IPS DF 19.7 (cell line): ENCODE measurements around the gene KCNK15.

Experiments used
- DNase-seq: peaks from one replicate; pipeline ENCODE4 v3.0.0-alpha.2; 2013; ENCODE audit warnings: low read depth, low spot score

KCNK15 gene

DNA sequence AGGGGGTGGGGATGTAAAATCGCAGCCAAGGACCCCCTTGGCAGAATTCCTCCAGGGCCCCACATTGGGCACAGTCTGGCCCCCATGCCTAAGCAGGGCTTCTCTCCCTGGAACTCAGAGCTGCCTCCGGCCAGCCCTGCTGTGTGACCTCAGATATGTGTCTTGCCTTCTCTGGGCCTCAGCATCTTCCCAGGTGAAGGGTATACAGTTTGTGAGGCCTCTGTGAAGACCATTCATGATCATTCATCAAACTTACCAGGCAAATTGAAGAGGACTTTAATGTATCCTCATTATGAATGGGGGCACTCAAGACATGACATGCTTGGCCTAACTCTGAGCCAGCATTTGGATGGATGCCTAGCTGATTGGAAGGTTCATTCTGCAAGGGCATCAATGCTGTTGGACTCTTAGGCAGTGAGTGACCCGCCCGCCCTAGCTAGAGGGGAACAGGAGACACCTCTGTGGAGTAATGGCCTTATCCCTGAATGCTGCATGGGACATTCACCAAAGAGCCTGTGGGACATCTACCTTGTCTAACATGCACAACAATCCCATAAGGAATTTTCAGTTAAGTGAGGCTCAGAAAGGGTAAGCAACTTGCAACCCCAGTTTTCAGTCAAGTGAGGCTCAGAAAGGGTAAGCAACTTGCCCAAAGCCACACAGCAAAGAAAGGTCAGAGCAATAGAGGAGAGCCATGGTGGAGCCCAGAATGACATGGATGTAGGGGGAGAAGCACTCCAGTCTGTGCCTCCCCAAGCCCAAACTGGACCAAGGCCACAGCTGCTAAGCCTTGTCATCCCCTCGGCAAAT, 30.0 kb upstream of the KCNK15 start:
- DNase-seq, result no peak

DNA sequence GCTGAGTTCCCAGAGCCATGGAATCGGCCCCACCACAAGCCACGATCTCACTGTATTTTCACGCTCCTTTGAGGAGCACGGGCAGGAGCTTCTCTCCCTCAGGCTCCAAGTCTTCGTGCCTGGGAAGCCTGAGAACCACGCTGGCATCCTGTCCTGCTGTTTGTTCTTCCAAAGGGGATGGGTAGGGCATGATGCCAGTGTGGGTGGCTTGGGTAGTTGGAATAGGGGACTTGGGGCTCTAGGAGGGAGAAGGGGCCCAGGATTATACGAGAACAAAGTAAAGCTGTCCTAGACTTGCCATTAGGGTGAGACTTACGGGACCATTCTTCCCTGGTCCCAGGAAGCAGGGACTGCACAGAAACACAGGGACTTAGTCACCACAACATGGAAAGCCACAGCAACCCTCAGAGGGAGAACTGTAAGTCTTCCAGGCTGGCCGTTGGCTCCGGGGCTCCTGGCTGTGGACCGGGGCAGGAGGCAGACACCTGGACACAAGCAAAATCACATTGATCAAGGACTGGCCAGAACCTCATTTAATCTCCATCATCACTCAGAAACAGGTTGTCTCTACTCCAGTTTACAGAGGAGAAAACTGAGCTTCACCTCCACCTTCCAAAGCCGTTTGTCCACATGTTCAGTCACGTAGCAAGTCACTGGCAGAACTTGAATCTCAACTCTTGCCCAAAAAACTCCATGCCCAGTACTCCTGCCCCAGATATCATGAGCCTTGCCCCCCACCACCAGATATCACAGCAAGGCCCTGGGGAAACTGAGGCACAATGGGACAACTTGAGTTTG, 29.2 kb upstream of the KCNK15 start:
- no peak for DNase-seq

DNA sequence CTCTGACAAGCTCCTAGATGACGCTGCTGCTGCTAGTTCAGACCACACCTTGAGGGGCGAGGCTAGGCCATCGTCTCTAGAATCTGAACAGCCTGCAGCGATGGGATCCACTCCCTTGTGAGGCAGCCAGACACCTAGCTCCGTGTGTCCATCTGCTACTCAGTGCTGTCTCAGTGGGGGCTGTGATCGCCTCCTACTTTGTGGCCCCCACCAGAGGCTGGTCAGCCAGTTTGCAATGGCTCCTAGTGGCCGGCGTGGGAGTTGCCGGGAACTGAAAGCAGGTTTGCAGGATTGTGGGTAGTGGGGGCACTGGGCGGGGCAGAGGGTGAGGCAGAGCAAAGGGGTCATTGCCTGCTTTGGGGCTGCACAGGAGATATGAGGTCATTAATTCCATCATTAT, 27.7 kb upstream of the KCNK15 start:
- no peak for DNase-seq

DNA sequence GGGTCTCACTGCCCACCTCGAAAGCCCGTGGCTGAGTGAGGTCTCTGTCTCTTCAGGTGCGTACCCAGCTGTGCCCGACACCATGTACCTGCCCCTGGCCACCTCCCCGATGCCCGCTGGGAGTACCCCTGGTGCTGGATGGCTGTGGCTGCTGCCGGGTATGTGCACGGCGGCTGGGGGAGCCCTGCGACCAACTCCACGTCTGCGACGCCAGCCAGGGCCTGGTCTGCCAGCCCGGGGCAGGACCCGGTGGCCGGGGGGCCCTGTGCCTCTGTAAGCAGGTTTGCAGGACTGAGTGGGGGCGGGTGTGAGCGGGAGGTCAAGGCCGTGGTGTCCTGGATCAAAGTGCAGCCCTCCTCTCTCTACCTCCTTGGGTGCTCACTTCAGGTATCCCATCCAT, 25.8 kb upstream of the KCNK15 start:
- no peak for DNase-seq

DNA sequence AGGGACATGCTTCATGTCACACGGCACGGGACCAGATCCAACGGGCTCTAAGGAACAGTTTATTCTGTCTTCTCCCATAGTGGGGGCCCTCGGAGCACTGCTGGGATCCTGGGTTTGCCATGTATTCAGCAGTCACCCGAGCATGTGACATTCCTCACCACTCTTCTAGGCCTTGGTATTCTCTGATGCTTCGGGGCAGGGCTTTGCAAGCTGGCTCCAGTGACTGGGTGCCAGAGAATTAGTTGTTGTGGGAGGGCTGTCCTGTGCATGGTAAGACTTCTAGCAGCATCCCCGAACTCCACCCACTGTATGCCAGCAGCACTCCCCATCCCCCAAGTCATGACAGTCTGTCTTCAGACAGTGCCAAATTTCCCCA, 25.1 kb upstream of the KCNK15 start:
- no peak for DNase-seq

DNA sequence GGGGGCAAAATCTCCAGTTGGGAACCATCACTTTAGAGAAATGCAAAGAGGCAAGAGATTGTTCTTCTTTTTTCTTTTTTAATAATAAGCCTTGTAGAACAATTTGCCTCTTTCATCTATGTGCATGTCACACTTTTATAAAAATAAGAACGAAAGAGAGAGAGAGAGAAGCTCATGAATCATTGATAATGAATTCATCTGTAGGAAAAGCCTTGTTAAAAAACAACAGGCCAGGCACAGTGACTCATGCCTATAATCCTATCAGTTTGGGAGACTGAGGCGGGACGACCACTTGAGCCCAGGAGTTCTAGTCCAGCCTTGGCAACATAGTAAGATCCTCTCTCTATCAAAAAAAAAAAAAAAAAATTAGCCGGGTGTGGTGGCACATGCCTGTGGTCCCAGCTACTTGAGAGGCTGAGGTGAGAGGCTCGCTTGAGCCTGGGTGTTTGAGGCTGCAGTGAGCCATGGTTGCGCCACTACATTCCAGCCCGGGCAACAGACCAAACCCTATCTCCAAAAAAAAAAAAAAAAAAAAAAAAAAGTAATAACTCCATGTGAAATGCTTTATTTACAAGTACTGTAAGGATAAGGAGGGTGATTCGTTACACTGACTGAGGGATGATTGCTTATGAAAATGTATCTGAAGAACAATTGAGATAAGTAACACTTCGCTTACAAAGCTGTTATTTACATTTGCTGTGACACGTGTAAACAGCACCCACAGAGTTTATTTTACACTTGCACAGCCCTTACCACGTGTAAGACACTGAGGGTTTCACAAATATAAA, 24.5 kb upstream of the KCNK15 start:
- no peak for DNase-seq

DNA sequence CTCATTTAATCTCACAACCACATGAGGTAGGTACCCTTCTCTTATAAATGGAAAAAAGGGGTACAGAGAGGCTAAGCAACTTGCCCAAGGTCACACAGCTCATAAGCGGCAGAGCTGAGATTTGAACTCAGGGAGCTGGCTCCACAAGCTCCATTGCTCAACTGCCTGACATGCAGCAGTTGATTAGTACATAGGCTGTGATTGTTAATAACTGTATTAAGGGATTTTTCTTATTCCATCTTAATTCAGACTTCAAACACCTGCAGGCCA, 23.9 kb upstream of the KCNK15 start:
- no peak for DNase-seq

DNA sequence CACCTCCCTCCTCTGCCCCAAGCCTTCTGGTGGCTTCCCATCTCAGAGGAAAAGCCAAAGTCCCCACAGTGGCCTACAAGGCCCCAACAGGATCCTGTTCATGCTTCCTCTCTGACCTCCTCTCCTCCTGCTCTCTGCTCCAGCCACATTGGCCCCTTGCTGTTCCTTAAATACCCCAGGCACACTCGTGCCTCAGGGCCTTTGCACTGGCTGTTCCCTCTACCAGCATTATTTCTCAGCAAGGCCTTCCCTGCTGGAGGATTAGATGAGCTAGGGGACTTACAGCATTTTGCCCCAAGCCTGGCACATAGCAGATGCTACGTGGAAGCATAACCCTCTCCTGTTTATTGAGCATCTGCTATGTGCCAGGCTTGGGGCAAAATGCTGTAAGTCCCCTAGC, 22.7 kb upstream of the KCNK15 start:
- no peak for DNase-seq

DNA sequence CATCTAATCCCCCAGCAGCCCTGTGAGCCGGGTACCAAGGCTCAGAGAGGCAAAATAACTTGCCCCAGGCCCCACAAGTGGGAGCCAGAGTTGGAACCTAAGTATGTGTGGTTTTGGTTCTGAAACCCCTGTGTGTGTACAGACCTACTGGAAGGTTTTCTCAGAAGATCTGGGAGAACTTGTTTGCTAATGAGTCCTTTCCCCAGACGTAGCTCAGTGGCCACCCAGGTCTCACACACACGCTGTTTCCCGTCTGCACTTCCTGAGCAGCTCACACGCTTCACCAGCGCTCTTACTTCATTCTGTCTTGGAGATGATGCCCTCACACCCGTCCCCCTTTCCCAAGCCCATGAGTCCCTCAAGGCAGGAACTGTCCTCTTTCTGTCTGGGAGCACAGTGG, 22.3 kb upstream of the KCNK15 start:
- no peak for DNase-seq

DNA sequence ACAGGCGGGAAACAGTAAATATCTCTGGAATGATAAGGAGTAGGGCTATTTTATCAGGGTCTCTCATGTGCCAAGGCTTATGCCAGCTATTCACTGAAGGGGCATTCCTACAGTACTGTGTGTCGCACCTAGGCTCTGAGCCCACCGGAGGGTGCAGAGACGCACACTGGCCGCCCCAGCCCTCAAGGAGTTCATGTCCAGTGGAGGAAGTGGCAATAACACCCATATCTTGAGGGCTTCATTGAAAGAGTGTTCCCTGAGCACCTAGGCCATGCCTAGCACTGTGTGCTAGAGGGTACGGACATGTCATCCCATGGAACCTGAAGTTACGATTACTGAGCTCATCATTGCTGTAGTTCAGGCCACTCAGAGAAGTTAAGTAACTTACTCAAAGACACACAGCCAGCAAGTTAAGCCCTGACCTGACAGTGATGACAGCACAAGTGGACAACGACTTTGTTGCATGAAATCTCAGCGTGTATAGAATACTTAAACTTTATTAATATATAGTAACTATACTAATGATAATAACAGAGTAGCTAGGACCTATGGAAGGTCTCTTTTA, 21.8 kb upstream of the KCNK15 start:
- DNase-seq, result no peak

DNA sequence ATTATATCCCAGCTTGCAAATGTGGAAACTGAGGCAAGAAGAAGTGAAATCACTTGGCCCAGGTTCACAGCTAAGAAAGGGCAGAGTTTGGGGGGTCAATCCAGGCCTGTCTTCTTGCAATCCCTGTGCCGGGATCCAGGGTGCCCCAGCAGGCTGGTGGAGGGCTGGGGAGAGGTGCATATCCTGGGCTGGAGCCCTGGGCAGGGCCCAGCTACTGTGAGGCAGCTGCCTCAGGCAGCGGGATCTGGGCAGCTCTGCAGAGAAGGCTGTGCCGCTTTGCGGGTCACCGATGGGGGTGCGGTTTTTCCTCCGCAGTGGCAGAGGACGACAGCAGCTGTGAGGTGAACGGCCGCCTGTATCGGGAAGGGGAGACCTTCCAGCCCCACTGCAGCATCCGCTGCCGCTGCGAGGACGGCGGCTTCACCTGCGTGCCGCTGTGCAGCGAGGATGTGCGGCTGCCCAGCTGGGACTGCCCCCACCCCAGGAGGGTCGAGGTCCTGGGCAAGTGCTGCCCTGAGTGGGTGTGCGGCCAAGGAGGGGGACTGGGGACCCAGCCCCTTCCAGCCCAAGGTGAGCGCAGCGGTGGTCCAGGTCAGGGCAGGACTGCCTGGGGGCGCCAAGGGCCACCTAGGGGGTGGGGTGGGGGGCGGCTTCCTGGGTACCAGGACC, 21.1 kb upstream of the KCNK15 start:
- DNase-seq, result no peak

DNA sequence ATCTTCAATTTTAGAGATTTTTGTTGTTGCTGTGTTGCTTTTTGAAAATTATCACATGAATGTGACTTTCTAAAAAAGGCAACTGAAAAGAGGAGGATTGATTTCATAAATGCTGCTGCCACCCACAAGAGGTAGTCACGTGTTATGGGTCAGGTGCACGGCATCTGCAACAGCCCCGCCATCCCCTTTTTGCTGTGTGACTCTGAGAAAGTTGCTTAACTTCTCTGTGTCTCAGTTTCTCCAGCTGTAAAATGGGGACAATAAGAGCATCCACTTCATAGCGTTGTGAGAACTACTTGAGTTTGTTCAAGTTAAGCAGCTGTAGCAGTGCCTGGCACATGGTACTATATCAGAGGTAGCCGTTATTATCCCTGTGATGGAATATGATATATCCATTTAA, 19.8 kb upstream of the KCNK15 start:
- no peak for DNase-seq

DNA sequence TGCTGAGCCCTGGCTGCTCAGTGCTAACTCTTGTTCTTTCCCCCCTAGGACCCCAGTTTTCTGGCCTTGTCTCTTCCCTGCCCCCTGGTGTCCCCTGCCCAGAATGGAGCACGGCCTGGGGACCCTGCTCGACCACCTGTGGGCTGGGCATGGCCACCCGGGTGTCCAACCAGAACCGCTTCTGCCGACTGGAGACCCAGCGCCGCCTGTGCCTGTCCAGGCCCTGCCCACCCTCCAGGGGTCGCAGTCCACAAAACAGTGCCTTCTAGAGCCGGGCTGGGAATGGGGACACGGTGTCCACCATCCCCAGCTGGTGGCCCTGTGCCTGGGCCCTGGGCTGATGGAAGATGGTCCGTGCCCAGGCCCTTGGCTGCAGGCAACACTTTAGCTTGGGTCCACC, 18.6 kb upstream of the KCNK15 start:
- no peak for DNase-seq

DNA sequence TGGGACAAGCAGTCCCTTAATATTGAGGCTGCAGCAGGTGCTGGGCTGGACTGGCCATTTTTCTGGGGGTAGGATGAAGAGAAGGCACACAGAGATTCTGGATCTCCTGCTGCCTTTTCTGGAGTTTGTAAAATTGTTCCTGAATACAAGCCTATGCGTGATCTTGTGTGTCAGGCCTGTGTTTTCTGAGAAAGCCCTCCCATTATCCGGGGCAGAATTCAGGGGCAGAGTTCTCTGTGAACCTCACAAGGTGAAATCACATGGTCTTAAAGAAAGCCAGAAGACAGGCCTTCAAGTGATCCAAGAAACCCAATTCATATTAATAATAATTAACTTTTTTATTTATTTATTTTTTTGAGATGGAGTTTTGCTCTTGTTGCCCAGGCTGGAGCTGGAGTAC, 18.0 kb upstream of the KCNK15 start:
- no peak for DNase-seq

DNA sequence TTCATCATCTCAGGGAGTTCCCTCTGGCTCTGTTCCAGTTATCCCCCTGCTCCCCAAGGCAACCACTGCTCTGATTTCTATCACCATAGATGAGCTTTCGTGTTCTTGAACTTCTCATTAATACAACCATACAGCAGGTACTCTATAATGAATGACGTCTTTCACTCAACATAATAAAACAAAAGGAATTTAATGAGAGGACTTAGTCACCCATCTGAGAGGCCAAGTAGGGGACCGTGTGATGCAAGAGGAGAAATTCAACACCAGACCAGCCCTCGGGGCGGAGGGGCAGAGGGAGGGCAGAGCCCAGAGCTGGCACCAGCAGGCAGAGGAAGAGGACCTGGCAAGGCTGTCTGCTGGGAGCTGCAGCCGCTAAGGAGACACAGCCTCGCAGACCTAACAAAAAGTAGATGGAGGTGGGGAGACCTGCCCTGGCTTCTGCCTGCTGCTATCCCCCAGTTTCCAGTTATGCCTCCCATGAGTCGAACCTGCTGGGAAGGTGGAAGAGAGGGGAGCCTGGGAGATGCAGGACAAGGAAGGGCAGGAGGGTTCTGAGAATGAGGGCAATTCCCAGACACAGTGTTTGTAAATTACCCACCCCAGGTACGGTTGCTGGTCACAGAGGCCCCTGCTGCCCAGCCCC, 16.7 kb upstream of the KCNK15 start:
- no peak for DNase-seq

DNA sequence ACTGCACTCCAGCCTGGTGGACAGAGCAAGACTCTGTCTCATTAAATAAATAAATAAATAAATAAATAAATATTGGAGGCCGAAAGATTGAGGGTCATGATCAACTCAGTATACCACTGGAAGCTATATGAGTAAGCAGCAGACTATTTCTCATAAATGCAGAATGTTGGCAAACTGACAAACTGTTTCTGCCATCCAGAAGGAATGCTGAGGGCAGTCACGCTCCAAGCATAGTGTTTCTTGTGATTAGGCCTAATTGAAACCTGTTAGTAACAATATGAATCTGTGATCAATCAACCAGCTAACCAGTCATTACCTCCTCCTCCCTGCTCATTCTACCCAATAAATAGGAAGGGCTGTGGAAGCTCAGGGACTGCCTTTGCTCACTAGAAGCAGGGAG, 15.2 kb upstream of the KCNK15 start:
- DNase-seq, result no peak

DNA sequence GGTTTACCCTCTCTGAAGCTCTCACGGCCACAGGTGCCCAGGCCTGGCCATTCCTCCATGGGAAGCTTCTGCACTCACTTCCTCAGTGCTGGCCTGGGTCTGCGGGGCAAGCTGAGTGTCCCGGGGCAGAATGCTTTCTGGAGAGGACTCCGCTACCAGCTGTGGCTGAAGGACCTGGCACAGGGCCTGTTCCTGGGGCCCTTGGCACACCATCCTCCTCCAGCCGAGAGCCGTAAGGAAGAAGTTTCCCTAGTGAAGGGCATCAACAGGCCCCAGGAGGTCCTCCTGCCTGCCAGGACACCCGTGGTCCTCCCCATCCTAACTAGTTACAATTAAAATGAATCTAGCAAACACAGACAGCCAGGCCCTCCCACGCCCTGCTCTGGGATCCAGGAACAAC, 14.0 kb upstream of the KCNK15 start:
- no peak for DNase-seq

DNA sequence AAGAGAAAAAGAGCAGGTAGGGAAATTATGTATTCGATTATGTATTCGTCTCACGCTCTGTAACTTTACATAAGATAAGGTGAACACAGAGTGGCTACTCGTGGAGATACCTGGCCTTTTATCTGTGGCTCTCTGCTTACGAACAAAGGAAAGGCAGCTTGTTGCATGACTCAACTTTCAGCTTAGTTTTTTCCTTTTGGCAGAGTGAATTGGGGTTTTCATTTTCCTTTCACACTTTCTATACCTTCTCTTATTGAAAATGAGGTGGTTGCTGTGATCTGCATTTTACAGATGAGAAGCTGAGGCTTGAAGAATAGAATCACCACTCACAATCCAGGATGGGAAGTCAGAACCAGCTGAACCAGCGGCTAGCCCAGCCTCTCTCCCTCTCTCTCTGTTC, 13.3 kb upstream of the KCNK15 start:
- DNase-seq, result no peak

DNA sequence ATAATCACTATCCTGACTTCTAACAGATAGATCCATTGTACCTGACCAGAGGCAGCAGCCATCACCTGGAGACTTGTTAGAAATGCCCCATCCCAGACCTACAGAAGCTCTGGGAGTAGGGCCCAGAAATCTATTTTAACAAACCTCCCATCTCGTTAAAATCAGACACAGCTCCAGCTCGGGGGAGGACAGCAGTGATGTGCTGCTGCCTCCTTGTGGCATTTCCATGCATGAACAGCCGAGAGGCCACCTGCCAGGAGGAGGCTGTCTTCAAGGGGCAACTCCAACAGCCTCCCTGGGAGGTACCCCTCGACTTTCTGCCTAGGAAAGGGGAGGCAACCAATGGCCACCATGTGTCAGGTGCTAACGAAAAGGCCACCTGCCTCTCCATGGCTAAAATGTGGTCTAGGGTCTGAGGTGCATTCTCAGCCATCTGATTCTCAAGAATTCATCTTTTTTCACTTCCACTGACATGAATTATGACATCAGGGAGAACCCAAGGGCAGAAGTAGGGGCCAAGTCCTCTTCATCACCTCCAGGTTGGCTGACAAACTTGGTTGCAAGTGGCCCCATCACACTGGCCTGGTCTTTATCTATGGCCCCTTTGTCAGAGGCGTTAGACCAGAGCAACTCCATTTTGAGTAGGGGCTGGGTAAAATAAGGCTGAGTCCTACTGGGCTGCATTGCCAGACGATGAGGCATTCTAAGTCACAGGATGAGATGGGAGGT, 12.2 kb upstream of the KCNK15 start:
- peak; percentile 57 for DNase-seq

DNA sequence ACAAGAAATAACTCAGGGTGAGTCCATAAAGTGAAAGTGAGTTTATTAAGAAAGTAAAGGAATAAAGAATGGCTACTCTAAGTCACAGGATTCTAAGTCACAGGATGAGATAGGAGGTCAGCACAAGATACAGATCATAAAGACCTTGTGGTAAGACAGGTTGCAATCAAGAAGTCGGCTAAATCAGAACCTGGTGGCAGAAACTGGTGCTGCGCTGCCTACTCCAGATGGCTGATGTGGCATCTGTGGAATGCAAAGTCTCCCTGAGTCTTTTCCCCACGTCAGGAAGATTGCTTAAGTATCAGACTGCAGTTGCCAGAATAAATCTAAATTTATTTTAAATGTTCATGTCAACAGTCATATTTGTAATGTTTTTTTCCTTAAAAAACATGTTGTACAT, 10.7 kb upstream of the KCNK15 start:
- no peak for DNase-seq

DNA sequence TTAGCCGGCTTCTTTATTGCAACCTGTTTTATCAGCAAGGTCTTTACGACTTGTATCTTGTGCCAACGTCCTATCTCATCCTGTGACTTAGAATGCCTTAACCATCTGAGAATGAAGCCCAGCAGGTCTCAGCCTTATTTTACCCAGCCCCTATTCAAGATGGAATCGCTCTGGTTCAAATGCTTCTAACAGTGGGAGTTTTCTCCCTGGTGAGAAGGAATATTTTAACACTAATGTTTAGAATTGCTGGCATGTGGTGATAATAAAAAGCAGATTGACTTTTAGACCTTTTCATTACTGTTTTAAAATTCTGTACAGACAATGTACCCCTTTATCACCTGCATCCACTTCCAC, 9.9 kb upstream of the KCNK15 start:
- DNase-seq, result no peak
